Stimulated activated naive B cell treated with anti-CD40 and anti-IgM and Interleukin-4, amounts not matched to agents 10 μg/mL and 1 μg/mL and 100 μg/mL, for 72 hours (primary cell): ENCODE data around the gene PMCH.
"Not testable (repeated sequence)": the region's sequence is repeated elsewhere in the genome, so short reads cannot be mapped to it uniquely, and the experiment has no call there.

Experiments
- ATAC-seq, 2 donors: fragments of 150-1000 bp; cut with Tn5 transposase; replicated peaks; 2 replicates each; pipeline ENCODE4 v1.10.0; 2021; ENCODE audit warnings: moderate library complexity in 1 of 2
- DNase-seq: peaks from one replicate; pipeline ENCODE4 v3.0.0; 2021
- H3K27ac Mint-ChIP-seq: one replicate; pipeline ENCODE4 v1.8.0; 2022; ENCODE audit warnings: mild to moderate bottlenecking, mixed read lengths
- H3K27me3 Mint-ChIP-seq, 2 donors: one replicate each; pipeline ENCODE4 v1.8.0; 2022; ENCODE audit warnings: mixed read lengths in 2 of 2
- H3K36me3 Mint-ChIP-seq, 2 donors: one replicate each; pipeline ENCODE4 v1.8.0; 2022; ENCODE audit warnings: mixed read lengths in 2 of 2, mild to moderate bottlenecking in 1 of 2
- H3K4me1 Mint-ChIP-seq, 2 donors: one replicate each; pipeline ENCODE4 v1.8.0; 2022; ENCODE audit warnings: mixed read lengths in 2 of 2, mild to moderate bottlenecking in 1 of 2
- H3K4me3 Mint-ChIP-seq, 2 donors: one replicate each; pipeline ENCODE4 v1.8.0; 2022; ENCODE audit warnings: mild to moderate bottlenecking in 2 of 2, mixed read lengths in 2 of 2, moderate library complexity in 1 of 2
- H3K9me3 Mint-ChIP-seq, 2 donors: one replicate each; pipeline ENCODE4 v1.8.0; 2022; ENCODE audit warnings: mixed read lengths in 2 of 2, mild to moderate bottlenecking in 1 of 2

The PMCH gene

GRCh38 chr12:102172436-102172835 is 25.2 kb downstream of the PMCH start:
- Mint-ChIP-seq H3K4me3 (no peak overlapping the region), H3K9me3 (no peaks in the 10 kb centered on the region), H3K36me3 (peaks cover 0 to 2% of the 10 kb centered on the region in 2 donors), H3K27me3 (no peaks in the 10 kb centered on the region), H3K4me1 (peaks cover 7 to 9% of the 10 kb centered on the region in 2 donors), H3K27ac (no peak overlapping the region)
- ATAC-seq (no peak), DNase-seq (no peak)

GRCh38 chr12:102171951-102172350 is 25.7 kb downstream of the PMCH start:
- no peak overlapping the region for H3K27ac Mint-ChIP-seq
- peaks cover 0 to 2% of the 10 kb centered on the region in 2 donors for H3K36me3 Mint-ChIP-seq
- peaks cover 7 to 11% of the 10 kb centered on the region in 2 donors for H3K4me1 Mint-ChIP-seq
- no peak overlapping the region for H3K4me3 Mint-ChIP-seq
- H3K27me3 Mint-ChIP-seq: no peaks in the 10 kb centered on the region
- no peak for DNase-seq
- ATAC-seq: no peak
- H3K9me3 Mint-ChIP-seq: no peaks in the 10 kb centered on the region

- Mint-ChIP-seq H3K27ac (no peak overlapping the region), H3K27me3 (no peaks in the 10 kb centered on the region), H3K4me3 (no peak overlapping the region), H3K36me3 (peaks cover 0 to 2% of the 10 kb centered on the region in 2 donors), H3K9me3 (no peaks in the 10 kb centered on the region), H3K4me1 (peaks cover 7 to 11% of the 10 kb centered on the region in 2 donors)
- DNase-seq (no peak), ATAC-seq (peak; percentile 60 to 63)
These were observed 27.6 kb downstream of the PMCH start for GRCh38 chr12:102169922-102170621.

GRCh38 chr12:102167821-102168604 is 29.6 kb downstream of the PMCH start:
- Mint-ChIP-seq H3K27me3 (no peaks in the 10 kb centered on the region), H3K27ac (peak overlapping the region; percentile 63), H3K4me1 (peaks cover 7 to 11% of the 10 kb centered on the region in 2 donors), H3K36me3 (peaks cover 0 to 7% of the 10 kb centered on the region in 2 donors), H3K9me3 (no peaks in the 10 kb centered on the region), H3K4me3 (no peak overlapping the region)
- DNase-seq (no peak), ATAC-seq (peak; percentile 82 to 86)

GRCh38 chr12:102163383-102163782 is 34.2 kb downstream of the PMCH start:
- Mint-ChIP-seq H3K9me3 (no peaks in the 10 kb centered on the region), H3K36me3 (peaks cover 0 to 5% of the 10 kb centered on the region in 2 donors), H3K4me3 (no peak overlapping the region), H3K4me1 (peaks cover 7 to 11% of the 10 kb centered on the region in 2 donors), H3K27me3 (no peaks in the 10 kb centered on the region), H3K27ac (no peak overlapping the region)
- DNase-seq (no peak), ATAC-seq (no peak)

- H3K27ac Mint-ChIP-seq: not testable (repeated sequence)
These were observed 42.4 kb downstream of the PMCH start for GRCh38 chr12:102155206-102155605.

GRCh38 chr12:102147062-102147587 is 50.5 kb downstream of the PMCH start:
- H3K36me3 Mint-ChIP-seq, H3K4me1 Mint-ChIP-seq, H3K27ac Mint-ChIP-seq, ATAC-seq, DNase-seq, H3K4me3 Mint-ChIP-seq, H3K9me3 Mint-ChIP-seq, H3K27me3 Mint-ChIP-seq: not testable (repeated sequence)

More at GRCh38 chr12:102155206-102155605, 42.4 kb downstream of the PMCH start:
- H3K4me3 Mint-ChIP-seq, DNase-seq, H3K9me3 Mint-ChIP-seq, H3K27me3 Mint-ChIP-seq, H3K4me1 Mint-ChIP-seq, H3K36me3 Mint-ChIP-seq, ATAC-seq: not testable (repeated sequence)
